NCI-H2227 (cell line): ENCODE data around the gene JUNB.

Experiments used
- DNase-seq: peaks from one replicate; lab custom pipeline; 2025; ENCODE audit not compliant: unreplicated experiment; lab: John Stamatoyannopoulos, UW

Gene JUNB

GRCh38 chr19:12791345-12792050 lies at the start of gene JUNB:
Gene JUNB, plus strand, starts transcription at chr19:12791486. Its CDS starts 286 bp downstream, at chr19:12791772.
- peak; percentile 95 for DNase-seq

- DNase-seq, result no peak
Observed at GRCh38 chr19:12745166-12745897, 46.0 kb upstream of the JUNB start.

GRCh38 chr19:12748489-12748888 lies 42.8 kb upstream of the JUNB start:
- no peak for DNase-seq

GRCh38 chr19:12749938-12750521 lies 41.3 kb upstream of the JUNB start:
- peak; percentile 19 for DNase-seq

- no peak for DNase-seq
Observed at GRCh38 chr19:12750851-12751250, 40.4 kb upstream of the JUNB start.

- DNase-seq, result no peak
Observed at GRCh38 chr19:12751635-12752034, 39.7 kb upstream of the JUNB start, which contains the start of gene BEST2. Gene BEST2, plus strand, starts transcription at chr19:12751791. Its CDS starts 802 bp downstream, at chr19:12752593.

- DNase-seq, result no peak
Observed at GRCh38 chr19:12752056-12752781, 39.1 kb upstream of the JUNB start.

GRCh38 chr19:12754465-12755196 lies 36.7 kb upstream of the JUNB start:
- DNase-seq, result no peak

- no peak for DNase-seq
Observed at GRCh38 chr19:12756150-12756883, 35.0 kb upstream of the JUNB start.

- peak; percentile 83 for DNase-seq
Observed at GRCh38 chr19:12757544-12758274, 33.6 kb upstream of the JUNB start.

GRCh38 chr19:12759686-12760085 lies 31.6 kb upstream of the JUNB start:
- DNase-seq, result no peak

GRCh38 chr19:12763100-12763499 lies 28.2 kb upstream of the JUNB start:
- DNase-seq, result no peak

GRCh38 chr19:12764698-12765097 lies 26.6 kb upstream of the JUNB start:
- no peak for DNase-seq

- no peak for DNase-seq
Observed at GRCh38 chr19:12766051-12766521, 25.2 kb upstream of the JUNB start.

- DNase-seq, result no peak
Observed at GRCh38 chr19:12767150-12767549, 24.1 kb upstream of the JUNB start.

- DNase-seq, result no peak
Observed at GRCh38 chr19:12767666-12768065, 23.6 kb upstream of the JUNB start.

GRCh38 chr19:12769689-12770088 lies 21.6 kb upstream of the JUNB start:
- DNase-seq, result no peak

- no peak for DNase-seq
Observed at GRCh38 chr19:12770922-12771321, 20.4 kb upstream of the JUNB start.

GRCh38 chr19:12772323-12772722 lies 19.0 kb upstream of the JUNB start:
- no peak for DNase-seq
